Lower leg skin (tissue), 3 donors: Measurements from ENCODE around the gene MMD2.

Experiments
- CTCF ChIP-seq, 3 donors: fragments of 450-650 bp; IDR thresholded peaks; one replicate each; pipeline ENCODE4 v1.5.1; 2016; ENCODE audit warnings: antibody characterized with exemption in 3 of 3, mild to moderate bottlenecking in 3 of 3, moderate library complexity in 2 of 3
- POLR2A ChIP-seq, 2 donors: fragments of 450-650 bp; IDR thresholded peaks; one replicate each; pipeline ENCODE4 v1.6.1; 2016 to 2017; ENCODE audit warnings: antibody characterized with exemption in 2 of 2, mild to moderate bottlenecking in 1 of 2, moderate library complexity in 1 of 2

GRCh38 chr7:4856336-4857057 is 102.5 kb downstream of the MMD2 start:
- TF ChIP-seq CTCF (IDR thresholded peaks at IDR 0.05) (no peak), POLR2A (IDR thresholded peaks at IDR 0.05) (no peak)
